ENCODE data around the gene JARID2. TPM values are rescaled to one million over a fixed set of nuclear protein-coding genes. Genes with fewer than 3 reads are reported as not detected.

The JARID2 gene
- total and polyA plus RNA-seq, 2 of the 8 experiments (the other 6 are each of a cell fraction or from before 2014, with no cell fraction given), result 60.1 to 239 TPM

DNA sequence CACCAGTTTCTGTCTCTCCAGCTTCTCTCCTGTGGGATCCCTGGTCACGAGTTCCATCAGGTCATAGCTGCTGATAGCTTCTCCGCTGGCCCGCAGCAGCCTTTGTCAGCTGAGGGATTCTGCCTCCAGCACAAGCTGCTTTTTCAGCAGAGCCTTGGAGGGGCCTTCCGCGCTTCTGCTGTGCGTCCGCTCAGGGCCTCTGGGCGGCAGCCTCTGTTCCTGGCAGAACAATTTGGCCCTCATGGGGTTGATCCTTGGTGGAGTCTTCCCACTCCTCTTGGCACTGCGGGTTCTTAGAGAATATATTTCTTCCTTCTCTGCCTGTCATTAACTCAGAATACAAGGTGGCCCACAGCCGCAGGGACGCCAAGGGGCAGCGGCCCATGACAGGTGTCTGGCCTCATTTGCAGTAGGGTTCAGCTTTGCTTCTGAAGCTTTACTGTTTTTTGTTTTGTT, 258.2 kb downstream of the JARID2 start:
- Histone ChIP-seq H3K56ac (replicated peaks; ENCODE audit: insufficient read length, low read depth, low read length) (no peak overlapping the region), H2AK5ac (ENCODE audit: low read depth, low read length) (no peak overlapping the region), H3K4me2 (ENCODE audit: insufficient read depth in 1 of 2, low read depth in 2 of 2, low read length in 2 of 2) (no peak overlapping the region), H3K4me3 (ENCODE audit: extremely low read depth in 1 of 4, insufficient read depth in 2 of 4, low read depth in 3 of 4, low read length in 4 of 4) (no peak overlapping the region), H4K5ac (ENCODE audit: insufficient read length, low read depth, low read length) (no peak overlapping the region), H3K14ac (ENCODE audit: insufficient read length) (no peak overlapping the region), H3K79me2 (ENCODE audit: control insufficient read depth in 1 of 2, insufficient read depth in 2 of 2, low read length in 2 of 2) (peaks cover 0 to 100% of the 10 kb centered on the region in 2 experiments; a peak in 2 of 4 replicates), H3K4me1 (replicated peaks in 1 of 4; ENCODE audit: control insufficient read depth in 3 of 4, insufficient read depth in 4 of 4, low read length in 3 of 4) (peaks cover 0 to 13% (median 8%) of the 10 kb centered on the region in 4 experiments; a peak in 6 of 7 replicates), H2BK120ac (replicated peaks; ENCODE audit: low read depth, low read length) (no peak overlapping the region), H2BK12ac (ENCODE audit: low read depth, low read length) (no peak overlapping the region), H3K9ac (replicated peaks in 1 of 4; ENCODE audit: extremely low read depth in 1 of 4, low read depth in 3 of 4, low read length in 3 of 4) (no peak overlapping the region), H4K8ac (ENCODE audit: extremely low read depth, insufficient read depth, low read length) (no peak overlapping the region), H3K27me3 (replicated peaks in 1 of 4; ENCODE audit: control insufficient read depth in 3 of 4, extremely low read depth in 1 of 4, insufficient read depth in 3 of 4, low read length in 3 of 4) (no peaks in the 10 kb centered on the region; a peak in 2 of 7 replicates), H3K4ac (replicated peaks; ENCODE audit: insufficient read length, low read depth, low read length) (no peak overlapping the region), H3K23me2 (ENCODE audit: low read depth, low read length) (no peaks in the 10 kb centered on the region; the same call in 1 of the 2 replicates), H2AFZ (ENCODE audit: low read length) (no peak overlapping the region), H3K23ac (ENCODE audit: insufficient read length) (no peak overlapping the region), H3K36me3 (ENCODE audit: control insufficient read depth in 2 of 4, insufficient read depth in 4 of 4, low read length in 3 of 4) (peaks cover 46 to 97% (median 80%) of the 10 kb centered on the region in 4 experiments), H3K18ac (ENCODE audit: extremely low read depth, low read length) (no peak overlapping the region), H4K91ac (replicated peaks; ENCODE audit: insufficient read length, low read length) (no peak overlapping the region), H4K20me1 (replicated peaks in 1 of 2; ENCODE audit: control insufficient read depth in 1 of 2, insufficient read depth in 2 of 2, low read length in 2 of 2) (peaks cover 50 to 57% of the 10 kb centered on the region in 2 experiments), H2BK5ac (ENCODE audit: low read depth, low read length) (no peak overlapping the region), H2BK15ac (ENCODE audit: low read length) (no peak overlapping the region), H3K9me3 (ENCODE audit: insufficient read depth in 2 of 2, low read depth in 1 of 2, low read length in 1 of 2) (no peaks in the 10 kb centered on the region), H3K79me1 (ENCODE audit: low read depth, low read length) (peaks cover 28% of the 10 kb centered on the region), H3K27ac (ENCODE audit: low read depth, low read length) (no peak overlapping the region), H2BK20ac (ENCODE audit: low read length) (no peak overlapping the region)
- FAIRE-seq (no peak), DNase-seq (ENCODE audit: low read depth in 1 of 2, low spot score in 2 of 2) (no peak)
- 100% methylated on average over 12 of the region's 12 CpGs; no CpG with 5 or more reads in 1 of the 2 experiments for WGBS, 2 experiments (ENCODE audit: extremely low coverage in 1 of 2, insufficient coverage in 1 of 2, insufficient read length in 1 of 2, insufficient replicate concordance in 2 of 2, low coverage in 1 of 2, low lambda C conversion rate in 2 of 2, missing lambda C conversion rate in 1 of 2)
- ChIA-PET POLR2A (ENCODE audit: partially characterized antibody) (interaction anchor here (0.6 to 2.6 kb wide), 3 partner anchors 9 to 18 kb away, joined by 3 to 7 read pairs (median 3); no protein-coding TSS in a partner anchor), CTCF (ENCODE audit: partially characterized antibody) (interaction anchor here (0.5 to 2.3 kb wide), 6 partner anchors 11 to 124 kb away, joined by 3 to 9 read pairs (median 5); no protein-coding TSS in a partner anchor)
- no peak for TF ChIP-seq KDM1A (IDR thresholded peaks at IDR 0.05; ENCODE audit: borderline replicate concordance, low read length)
- TF ChIP-seq POLR2A (IDR thresholded peaks at IDR 0.05; ENCODE audit: control extremely low read depth in 1 of 2, low read depth in 2 of 2, low read length in 2 of 2), result peak in 1 of 2 experiments; percentile 6; a peak in 1 of 3 replicates
